IMR-90 (cell line): ENCODE measurements around the gene RAB5B.

Source experiments
- CEBPB ChIP-seq: IDR thresholded peaks from 2 replicates; pipeline ENCODE4 v1.6.1; 2012; ENCODE audit warnings: low read depth, low read length, improper control_type of control experiment
- CHD1 ChIP-seq: IDR thresholded peaks from 2 replicates; pipeline ENCODE4 v1.6.1; 2012; ENCODE audit warnings: low read depth, low read length, improper control_type of control experiment
- MAZ ChIP-seq: IDR thresholded peaks from 2 replicates; pipeline ENCODE4 v1.6.1; 2012; ENCODE audit warnings: low read depth, mild to moderate bottlenecking, low read length, improper control_type of control experiment, moderate library complexity, borderline replicate concordance
- MXI1 ChIP-seq: IDR thresholded peaks from 2 replicates; pipeline ENCODE4 v1.6.1; 2012; ENCODE audit warnings: low read depth, mild to moderate bottlenecking, low read length, moderate library complexity, borderline replicate concordance
- POLR2A ChIP-seq: IDR thresholded peaks from 2 replicates; pipeline ENCODE4 v1.6.1; 2012; ENCODE audit warnings: mild to moderate bottlenecking, low read depth, low read length
- RAD21 ChIP-seq: IDR thresholded peaks from 2 replicates; pipeline ENCODE4 v1.6.1; 2012; ENCODE audit warnings: low read length, improper control_type of control experiment
- RCOR1 ChIP-seq: IDR thresholded peaks from 2 replicates; pipeline ENCODE4 v1.6.1; 2012; ENCODE audit warnings: mild to moderate bottlenecking, low read length, improper control_type of control experiment; ENCODE audit not compliant: insufficient replicate concordance
- RFX5 ChIP-seq: IDR thresholded peaks from 2 replicates; pipeline ENCODE4 v1.8.0; 2012; ENCODE audit warnings: low read depth, mild to moderate bottlenecking, low read length, moderate library complexity
- SMC3 ChIP-seq: fragments of 150-350 bp; IDR thresholded peaks from 2 replicates; pipeline ENCODE4 v1.6.1; 2016; ENCODE audit warnings: low read depth, mild to moderate bottlenecking, antibody characterized with exemption, low read length, moderate library complexity
- TF ChIP-seq, protein P1 (sequence below): conservative IDR thresholded peaks from 2 replicates; pipeline ENCODE4 v1.5.1; 2012; ENCODE audit warnings: mild to moderate bottlenecking, low read depth, low read length, improper control_type of control experiment
- TF ChIP-seq, protein P2 (sequence below): fragments of 150-350 bp; IDR thresholded peaks from 2 replicates; pipeline ENCODE4 v1.6.1; 2016; ENCODE audit warnings: low read depth, mild to moderate bottlenecking, low read length, moderate library complexity, borderline replicate concordance
- TF ChIP-seq, protein P3 (sequence below): fragments of 150-350 bp; IDR thresholded peaks from 2 replicates; pipeline ENCODE4 v1.6.1; 2017; ENCODE audit warnings: mild to moderate bottlenecking, antibody characterized with exemption, low read length, low read depth

DNA sequence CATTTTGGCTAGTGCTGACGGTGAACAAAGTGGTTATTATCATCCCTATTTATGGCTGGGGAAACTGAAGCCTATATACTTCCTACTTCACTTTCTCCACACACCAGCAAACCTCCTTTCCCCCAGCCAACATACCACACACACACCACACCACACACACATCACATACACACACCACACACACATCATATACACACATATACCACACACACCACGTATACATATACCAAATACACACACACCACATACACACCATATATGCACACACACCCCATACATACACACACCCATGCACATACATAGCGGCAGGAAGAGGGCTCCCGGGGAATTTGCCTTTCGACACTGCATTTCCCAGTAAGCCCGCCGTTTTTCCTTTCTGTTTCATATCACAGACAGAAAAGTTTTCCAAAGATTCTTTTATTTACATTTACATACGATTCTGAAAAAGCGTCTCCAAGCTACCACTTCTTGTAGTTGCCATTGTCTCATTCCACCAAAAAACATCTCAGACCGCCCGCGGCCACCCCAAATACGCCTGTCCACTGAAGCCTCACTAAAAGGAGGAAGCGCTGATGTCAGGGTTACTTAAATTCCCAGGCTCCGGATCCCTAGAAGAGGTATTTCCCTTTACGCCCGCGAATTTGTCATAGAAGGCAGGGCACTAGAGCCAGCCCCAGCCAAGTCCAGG is 823 bp upstream of the RAB5B start:
- no peak for TF ChIP-seq RFX5
- TF ChIP-seq POLR2A = peak; percentile 84; the same call in 1 of the 2 replicates
- TF ChIP-seq, protein P1, sequence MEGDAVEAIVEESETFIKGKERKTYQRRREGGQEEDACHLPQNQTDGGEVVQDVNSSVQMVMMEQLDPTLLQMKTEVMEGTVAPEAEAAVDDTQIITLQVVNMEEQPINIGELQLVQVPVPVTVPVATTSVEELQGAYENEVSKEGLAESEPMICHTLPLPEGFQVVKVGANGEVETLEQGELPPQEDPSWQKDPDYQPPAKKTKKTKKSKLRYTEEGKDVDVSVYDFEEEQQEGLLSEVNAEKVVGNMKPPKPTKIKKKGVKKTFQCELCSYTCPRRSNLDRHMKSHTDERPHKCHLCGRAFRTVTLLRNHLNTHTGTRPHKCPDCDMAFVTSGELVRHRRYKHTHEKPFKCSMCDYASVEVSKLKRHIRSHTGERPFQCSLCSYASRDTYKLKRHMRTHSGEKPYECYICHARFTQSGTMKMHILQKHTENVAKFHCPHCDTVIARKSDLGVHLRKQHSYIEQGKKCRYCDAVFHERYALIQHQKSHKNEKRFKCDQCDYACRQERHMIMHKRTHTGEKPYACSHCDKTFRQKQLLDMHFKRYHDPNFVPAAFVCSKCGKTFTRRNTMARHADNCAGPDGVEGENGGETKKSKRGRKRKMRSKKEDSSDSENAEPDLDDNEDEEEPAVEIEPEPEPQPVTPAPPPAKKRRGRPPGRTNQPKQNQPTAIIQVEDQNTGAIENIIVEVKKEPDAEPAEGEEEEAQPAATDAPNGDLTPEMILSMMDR = no peak
- 0 out of 2 replicates have a peak, but pooled peaks have one; percentile 35 for TF ChIP-seq MAZ
- TF ChIP-seq, protein P2, sequence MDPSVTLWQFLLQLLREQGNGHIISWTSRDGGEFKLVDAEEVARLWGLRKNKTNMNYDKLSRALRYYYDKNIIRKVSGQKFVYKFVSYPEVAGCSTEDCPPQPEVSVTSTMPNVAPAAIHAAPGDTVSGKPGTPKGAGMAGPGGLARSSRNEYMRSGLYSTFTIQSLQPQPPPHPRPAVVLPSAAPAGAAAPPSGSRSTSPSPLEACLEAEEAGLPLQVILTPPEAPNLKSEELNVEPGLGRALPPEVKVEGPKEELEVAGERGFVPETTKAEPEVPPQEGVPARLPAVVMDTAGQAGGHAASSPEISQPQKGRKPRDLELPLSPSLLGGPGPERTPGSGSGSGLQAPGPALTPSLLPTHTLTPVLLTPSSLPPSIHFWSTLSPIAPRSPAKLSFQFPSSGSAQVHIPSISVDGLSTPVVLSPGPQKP = no peak
- TF ChIP-seq RAD21 = no peak
- no peak for TF ChIP-seq MXI1
- 0 out of 2 replicates have a peak, but pooled peaks have one; percentile 44 for TF ChIP-seq CHD1
- peak; percentile 24; the same call in 1 of the 2 replicates for TF ChIP-seq CEBPB
- TF ChIP-seq, protein P3, sequence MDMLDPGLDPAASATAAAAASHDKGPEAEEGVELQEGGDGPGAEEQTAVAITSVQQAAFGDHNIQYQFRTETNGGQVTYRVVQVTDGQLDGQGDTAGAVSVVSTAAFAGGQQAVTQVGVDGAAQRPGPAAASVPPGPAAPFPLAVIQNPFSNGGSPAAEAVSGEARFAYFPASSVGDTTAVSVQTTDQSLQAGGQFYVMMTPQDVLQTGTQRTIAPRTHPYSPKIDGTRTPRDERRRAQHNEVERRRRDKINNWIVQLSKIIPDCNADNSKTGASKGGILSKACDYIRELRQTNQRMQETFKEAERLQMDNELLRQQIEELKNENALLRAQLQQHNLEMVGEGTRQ = no peak
- TF ChIP-seq RCOR1 = no peak
- TF ChIP-seq SMC3 = no peak
